ENCODE data around the gene TVP23A. TPM values are rescaled to one million over a fixed set of nuclear protein-coding genes. Genes with fewer than 3 reads are reported as not detected.
"Not testable (repeated sequence)": the region's sequence is repeated elsewhere in the genome, so short reads cannot be mapped to it uniquely, and the experiment has no call there.

TVP23A gene
- total RNA-seq, 1 donor from 2014 or later, result 4.3 TPM

DNA sequence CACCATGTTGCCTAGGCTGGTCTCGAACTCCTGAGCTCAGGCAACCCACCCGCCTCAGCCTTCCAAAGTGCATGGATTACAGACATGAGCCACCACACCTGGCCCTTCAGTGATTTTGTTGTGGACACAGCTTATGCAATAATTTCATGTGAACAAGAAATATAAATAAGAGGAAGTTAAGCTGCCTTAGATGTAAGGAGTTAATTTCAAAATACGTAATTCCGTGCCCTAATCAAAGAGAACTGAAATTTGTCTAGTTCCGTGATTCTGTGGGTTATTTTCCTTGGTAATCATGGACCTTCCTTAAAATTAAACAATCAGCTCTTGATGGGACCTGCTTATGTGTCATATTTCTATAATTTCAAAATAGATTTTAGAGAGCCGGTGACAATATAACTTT, 11.9 kb downstream of the TVP23A start:
- no peak for DNase-seq (ENCODE audit: low spot score)

DNA sequence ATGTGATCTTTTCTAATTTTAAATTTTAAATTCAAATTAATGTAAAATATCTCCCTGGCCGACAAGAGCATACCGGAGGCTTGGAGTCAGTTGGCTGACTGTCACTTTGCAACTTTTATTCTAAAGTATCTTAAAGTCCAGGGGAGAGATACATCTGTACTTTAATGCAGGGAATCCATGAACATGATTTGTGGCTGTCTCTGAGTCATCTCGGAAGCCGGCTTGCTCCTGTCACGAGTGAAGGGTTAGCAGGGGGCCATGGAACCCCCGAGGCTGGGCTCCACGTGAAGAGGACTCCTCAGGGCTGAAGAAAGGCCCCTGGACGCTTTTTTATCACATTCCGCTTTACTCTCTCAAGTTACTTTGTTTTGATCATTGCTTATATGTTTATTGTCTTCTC, 13.3 kb downstream of the TVP23A start:
- DNase-seq (ENCODE audit: low spot score), result no peak

DNA sequence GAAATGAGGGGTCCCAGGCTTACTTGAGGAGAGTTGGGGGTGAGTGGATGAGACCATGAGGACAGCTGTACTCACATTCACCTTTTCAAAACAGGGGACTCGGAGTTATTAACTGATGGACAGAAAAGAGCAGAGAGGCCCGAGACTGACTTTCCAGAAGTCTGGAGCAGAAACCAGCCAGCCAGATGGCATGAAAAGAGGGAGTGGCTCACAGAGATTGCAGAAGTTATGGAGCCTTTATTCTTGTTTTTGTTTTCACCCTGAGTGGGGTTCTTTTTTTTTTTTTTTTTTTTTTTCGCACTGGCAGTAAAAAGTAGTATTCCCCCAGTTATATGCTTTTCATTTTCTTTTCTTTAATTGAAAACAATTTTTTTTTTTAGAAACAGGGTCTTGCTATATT, 18.9 kb downstream of the TVP23A start:
- no peak for DNase-seq (ENCODE audit: low spot score)

DNA sequence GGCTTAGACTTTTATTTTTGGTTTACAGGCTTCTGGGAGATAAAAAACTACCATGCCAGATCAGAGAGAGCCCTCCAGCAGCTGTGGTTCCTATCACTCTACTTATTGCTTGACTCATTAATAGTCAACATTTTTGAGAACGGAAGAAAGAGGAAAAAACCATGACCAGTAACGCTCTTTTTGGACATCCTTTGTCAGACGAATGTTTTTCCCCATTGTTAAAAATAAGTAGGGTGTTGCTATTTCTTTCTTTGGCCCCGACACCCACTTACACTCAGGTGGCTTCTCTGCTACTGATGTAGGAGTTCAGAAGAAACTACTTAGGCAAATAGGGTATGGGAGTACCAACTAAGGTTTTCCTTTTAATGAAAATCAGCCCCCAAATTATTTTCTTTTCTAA, 27.5 kb downstream of the TVP23A start:
- DNase-seq (ENCODE audit: low spot score), result no peak

DNA sequence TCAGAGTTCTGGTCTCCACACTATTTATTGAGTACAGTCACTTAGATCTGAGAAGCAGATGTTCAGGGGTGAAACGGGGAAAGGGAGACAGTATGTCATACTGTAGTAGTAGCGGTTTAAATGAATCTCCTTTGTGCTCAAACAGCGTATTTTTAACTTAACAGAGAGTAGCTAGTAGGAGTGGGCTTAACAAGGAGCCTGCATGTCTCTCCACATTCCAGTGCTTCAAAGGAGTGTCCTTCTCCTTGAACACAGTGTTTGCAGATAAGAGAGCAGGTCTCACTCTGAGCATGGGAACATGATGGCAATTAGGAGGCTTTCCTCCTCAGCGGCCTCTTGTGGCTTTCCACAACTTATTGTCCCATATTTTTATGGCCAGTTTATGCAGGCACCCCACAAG, 30.0 kb downstream of the TVP23A start:
- DNase-seq (ENCODE audit: low spot score), result not testable (repeated sequence)

DNA sequence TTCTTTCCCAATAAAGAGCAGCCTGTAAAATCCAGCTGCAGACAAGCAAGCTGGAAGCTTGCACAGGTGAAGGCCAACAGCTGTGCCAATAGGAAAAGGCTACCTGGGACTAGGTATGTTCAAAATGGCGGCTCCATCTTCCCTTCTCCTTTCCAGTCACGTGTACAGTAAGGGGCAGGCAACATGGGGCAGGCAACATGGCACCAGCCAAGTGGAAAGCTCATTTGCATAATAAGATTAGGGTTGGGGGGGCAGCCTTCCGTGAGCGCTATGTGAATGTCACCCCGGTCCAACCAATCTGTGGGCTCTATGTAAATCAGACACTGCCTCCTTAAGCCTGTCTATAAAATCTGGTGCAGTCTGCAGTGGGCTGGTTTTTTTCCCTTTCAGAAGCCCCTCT, 31.3 kb downstream of the TVP23A start:
- DNase-seq (ENCODE audit: low spot score), result no peak

DNA sequence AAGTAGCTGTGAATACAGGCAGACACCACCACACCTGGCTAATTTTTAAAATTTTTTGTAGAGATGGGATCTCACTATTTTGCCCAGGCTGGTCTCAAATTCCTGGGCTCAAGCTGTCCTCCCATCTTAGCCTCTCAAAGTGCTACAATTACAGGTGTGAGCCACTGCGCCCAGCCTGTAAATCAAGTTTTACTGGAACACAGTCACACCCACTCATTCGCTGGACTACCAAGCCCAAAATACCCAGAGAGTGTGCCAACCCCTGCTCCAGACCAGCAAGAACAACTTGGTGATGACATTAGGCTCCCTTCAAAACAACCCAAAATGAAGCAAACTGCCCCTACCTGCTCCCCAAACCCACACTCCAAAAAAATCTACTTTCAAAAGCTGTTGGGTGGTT, 36.0 kb downstream of the TVP23A start:
- no peak for DNase-seq (ENCODE audit: low spot score)

DNA sequence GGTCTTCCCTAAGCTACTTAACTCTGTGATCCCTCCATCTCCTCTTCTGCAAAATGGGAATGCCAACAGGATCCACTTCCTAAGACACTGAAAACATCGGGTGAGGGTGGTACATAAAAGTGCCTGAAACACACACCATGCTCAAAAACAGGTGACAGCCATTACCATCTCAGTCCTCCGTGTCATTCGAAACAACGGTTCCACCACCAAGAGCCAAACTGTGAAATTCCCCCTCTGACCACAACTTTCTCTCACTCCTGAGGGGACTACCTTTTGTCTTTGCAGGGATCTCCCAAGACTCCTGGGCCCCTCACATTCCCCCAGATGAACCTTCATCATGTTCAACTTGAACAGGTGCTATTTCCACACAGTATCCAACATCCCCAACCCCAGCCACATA, 38.0 kb downstream of the TVP23A start:
- DNase-seq (ENCODE audit: low spot score), result no peak

DNA sequence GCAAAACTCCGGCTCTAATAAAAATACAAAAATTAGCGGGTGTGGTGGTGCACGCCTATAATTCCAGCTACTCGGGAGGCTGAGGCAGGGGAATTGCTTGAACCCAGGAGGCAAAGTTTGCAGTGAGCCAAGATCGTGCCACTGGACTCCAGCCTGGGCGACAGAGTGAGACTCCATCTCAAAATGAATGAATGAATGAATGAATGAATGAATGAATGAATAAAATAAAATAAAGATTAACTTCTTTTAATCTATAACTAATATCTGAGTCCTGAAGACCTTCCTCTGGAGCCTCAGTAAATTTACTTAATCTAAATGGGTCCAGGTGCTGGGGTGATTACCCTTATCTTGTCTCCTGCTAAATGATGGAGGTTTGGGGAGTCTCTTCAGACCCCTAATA, 38.7 kb downstream of the TVP23A start:
- not testable (repeated sequence) for DNase-seq (ENCODE audit: low spot score)

DNA sequence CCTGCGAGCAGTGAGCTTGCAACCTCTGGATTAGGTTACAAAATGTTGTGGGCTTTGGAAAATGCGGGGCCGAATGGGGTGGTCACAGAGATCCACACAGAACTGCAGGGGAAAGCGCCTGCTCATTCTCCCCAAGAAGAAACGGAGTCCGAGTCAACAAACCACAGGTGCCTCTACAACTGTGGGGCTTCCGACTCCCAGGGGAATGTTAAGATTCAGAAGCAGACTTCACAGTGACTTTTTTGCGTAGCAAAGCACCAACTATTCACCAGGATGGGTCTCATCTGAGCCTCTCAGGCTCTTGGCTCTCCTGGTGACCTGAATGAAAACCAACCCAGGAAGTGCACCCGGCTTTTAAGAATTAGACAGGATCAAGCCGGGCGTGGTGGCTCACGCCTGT, 41.2 kb downstream of the TVP23A start:
- DNase-seq (ENCODE audit: low spot score), result no peak

DNA sequence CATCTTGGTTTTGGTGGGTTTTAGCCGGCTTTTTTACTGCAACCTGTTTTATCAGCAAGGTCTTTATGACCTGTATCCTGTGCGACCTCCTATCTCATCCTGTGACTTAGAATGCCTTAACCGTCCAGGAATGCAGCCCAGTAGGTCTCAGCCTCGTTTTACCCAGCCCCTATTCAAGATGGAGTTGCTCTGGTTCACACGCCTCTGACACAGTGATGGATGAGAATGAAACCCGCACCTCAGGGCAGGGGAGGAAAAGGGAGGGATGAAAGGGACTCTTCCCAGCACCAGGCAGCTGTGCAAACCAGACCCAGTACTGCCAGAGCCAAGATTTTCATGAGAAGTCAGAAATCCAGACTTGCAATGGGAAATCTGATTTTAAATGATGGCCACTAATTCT, 41.7 kb downstream of the TVP23A start:
- not testable (repeated sequence) for DNase-seq (ENCODE audit: low spot score)

DNA sequence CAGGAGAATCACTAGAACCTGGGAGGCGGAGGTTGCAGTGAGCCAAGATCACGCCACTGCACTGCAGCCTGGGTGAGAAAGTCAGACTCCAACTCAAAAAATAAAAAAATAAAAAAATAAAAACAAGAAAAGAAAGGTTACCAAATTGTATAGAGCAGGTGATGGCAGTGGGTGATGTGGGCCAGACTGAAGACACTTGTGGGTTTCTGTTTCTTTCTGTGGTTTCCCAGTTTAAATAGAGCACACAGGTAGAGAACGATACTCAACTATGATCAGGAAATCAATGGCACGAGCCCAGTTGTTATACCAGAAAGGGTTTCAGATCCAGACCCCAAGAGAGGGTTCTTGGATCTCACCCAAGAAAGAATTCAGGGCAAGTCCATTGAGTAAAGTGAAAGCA, 42.3 kb downstream of the TVP23A start:
- DNase-seq (ENCODE audit: low spot score), result no peak

DNA sequence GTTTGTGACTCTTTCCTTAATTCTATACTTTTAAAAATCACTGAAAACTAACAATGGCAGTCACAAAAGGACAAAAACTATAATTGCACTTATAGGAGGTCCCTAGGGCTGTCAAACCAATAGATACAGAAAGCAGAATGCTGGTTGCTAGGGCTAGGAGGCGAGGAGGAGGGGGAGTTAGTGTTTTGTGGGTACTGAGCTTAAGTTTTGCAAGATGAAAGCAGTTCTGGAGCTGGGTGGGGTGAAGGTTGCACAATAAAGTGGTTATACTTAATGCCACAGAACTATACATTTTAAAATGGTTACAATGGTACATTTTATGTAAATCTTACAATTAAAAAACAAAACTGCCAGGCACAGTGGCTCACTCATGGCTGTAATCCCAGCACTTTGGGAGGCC, 47.7 kb downstream of the TVP23A start:
- DNase-seq (ENCODE audit: low spot score), result peak; percentile 83

DNA sequence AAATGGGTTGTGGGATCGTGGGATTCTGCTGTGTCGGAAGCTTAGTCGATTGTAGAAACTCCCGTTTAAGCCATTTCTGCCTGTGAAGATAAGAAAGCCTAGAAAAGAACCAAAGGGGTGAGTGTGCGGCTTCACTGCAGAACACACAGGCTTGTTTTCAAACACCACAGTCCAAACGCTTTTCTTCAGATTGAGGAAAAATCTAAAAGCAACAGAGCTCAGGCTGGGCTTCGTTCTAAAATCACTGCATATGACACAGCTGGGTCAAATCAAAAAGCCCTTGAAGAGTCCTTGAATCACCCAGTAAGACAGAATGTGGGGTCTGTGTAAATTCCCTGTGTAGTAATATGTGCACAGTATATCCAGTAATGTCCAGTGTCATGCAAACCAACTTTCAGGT, 49.2 kb downstream of the TVP23A start:
- peak; percentile 71 for DNase-seq (ENCODE audit: low spot score)

DNA sequence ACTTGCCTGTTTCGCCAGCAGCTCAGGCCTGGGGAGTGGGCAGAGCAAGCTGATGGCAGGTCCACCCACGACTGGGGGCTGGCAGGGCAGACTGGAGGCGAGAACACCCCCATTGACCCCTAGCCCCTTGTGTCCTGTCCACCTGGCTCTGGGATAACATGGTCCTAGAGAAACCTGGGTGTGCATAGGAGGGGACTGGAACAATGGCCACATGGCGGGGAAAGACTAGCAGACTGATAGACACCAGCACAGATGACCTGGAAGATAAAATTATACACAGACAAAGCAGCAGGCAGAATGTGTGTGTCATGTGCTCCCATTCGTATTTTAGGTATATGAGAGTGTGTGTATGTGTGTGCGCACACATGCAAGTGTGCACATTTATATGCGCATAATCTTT, 51.5 kb downstream of the TVP23A start:
- no peak for DNase-seq (ENCODE audit: low spot score)

DNA sequence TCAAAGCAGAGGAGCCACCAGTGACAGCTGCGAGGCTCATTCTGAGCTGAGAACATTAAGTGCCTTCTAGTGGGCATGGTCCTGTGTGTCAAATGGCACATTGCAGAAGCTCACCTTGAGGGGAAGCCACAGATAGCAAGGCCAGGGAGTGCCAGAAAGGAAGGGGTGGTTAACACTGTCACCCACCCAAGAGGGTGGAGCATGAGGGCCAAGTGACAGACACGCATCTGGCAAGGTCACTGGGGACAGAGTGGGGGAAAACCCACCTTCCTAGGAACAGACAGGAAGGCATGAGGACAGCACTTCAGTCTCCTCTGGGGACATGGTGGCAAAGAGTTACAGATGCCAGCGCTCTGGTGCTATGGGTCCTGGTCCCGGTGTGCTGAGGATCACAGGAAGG, 52.8 kb downstream of the TVP23A start:
- DNase-seq (ENCODE audit: low spot score), result no peak

DNA sequence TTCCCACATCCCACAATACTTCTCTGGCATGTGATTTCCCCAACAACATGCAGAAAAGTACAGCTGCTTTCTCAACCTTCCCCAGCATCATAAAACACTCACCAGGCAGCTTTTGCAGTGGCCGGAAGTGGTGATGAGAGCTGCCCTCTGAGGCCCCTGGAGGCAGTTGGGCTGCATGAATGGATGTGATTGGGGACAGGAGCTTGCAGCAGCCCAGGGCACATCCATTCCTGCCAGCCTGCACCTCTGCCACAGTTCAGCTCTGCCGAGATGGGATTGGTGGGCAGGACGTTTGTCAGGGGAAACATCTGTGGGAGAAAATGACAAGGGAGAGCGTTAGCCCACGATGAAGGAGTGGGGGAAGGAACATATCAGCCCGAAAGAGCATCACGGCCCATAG, 55.1 kb downstream of the TVP23A start:
- DNase-seq (ENCODE audit: low spot score), result no peak

DNA sequence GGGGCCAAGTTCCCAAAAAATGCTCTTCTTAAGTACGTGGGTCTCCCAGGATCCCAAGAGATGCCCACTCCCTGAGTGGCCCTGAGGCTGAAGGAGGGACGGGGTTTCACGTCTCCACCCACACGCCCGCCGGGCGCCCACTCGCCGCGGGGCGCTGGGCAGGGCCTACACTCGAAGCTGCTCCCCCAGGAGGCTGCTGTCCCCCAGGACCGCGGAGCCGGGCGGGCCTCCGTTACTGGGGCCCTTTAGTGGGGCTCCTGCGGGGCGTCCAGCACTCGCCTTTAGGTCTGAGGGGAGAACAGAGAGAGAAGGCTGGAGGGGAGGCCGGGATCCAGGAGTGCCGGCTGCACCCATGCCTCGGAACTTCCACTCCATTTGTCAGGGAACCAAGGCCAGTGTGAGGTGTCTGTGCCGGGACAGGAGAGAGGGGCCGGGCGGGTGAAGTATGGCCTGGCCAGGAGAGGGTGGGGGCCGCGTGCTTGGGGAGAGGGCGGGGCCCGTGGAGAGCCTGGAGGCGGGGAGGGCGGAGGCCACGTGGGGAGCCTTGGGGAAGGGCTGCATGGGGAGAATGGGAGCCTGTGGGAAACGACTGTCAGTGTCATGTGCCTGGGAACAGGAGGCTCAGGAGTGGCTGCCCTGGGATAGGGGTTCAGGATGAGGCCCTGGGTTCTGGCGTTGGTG, 56.1 kb downstream of the TVP23A start:
- DNase-seq (ENCODE audit: low spot score), result no peak

DNA sequence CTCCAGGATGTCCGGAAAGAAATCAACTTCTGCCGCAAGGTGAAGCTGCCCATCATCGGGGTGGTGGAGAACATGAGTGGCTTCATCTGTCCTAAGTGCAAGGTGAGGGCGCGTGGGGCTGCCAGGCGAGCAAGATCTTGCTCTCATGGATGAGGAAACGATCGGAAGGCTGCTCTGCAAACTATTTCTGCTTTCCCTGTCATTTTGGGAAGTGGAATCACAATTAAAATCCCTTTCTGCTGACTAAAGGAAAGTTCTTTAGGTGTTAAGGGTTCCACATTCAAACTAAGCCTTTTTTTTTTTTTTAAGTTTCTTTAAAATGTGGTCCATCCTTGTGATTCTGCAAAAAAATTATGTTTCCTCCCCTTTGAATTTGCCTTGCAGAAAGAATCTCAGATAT, 57.2 kb downstream of the TVP23A start:
- DNase-seq (ENCODE audit: low spot score), result no peak

DNA sequence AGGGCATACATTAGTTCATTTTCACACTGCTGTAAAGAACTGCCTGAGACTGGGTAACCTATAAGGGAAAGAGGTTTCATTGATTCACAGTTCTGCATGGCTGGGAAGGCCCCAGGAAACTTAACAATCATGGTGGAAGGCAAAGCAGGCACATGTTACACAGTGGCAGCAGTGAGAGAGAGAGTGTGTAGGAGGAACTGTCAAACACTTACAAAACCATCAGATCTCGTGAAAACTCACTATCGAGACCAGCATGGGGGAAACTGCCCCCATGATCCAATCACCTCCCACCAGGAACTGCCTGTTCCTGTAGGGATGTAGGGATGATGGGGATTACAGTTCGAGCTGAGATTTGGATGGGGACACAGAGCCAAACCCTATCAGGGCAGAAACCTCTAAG, 57.7 kb downstream of the TVP23A start:
- no peak for DNase-seq (ENCODE audit: low spot score)

DNA sequence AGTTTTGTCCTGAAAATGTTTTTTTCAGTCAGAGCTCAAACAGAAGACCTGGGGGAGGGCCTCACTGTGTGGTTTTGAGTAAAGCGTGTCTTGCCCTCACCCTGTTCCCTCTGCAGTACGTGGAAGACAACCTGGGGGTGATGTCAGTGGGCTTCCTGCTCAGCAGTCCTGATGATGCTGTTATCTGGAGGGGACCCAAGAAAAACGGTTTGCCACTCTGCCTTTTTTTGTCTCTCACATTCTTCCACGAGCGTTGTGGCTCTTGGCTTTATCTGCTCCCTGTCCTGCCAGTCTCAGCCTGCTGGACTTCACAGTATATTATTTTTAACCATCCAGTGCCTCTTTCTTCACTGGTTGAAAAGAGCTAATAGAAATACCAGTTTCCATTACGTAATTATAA, 62.0 kb downstream of the TVP23A start:
- no peak for DNase-seq (ENCODE audit: low spot score)

DNA sequence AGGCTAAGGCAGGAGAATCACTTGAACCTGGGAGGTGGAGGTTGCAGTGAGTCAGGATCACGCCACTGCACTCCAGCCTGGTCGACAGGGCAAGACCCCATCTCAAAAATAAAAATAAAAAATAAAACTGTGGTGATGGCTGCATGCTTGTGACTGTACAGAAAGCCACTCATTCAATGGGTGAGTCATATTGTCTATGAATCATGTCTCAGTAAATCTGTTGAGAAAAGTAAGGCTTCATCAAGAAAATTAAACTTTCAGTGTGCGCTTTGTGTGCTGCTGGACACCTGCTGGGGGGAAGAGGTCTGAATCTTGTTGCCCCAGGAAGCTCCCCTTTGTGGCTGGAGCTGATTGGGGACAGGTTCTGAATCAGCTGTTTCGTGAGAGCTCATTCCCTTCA, 63.7 kb downstream of the TVP23A start:
- DNase-seq (ENCODE audit: low spot score), result no peak

DNA sequence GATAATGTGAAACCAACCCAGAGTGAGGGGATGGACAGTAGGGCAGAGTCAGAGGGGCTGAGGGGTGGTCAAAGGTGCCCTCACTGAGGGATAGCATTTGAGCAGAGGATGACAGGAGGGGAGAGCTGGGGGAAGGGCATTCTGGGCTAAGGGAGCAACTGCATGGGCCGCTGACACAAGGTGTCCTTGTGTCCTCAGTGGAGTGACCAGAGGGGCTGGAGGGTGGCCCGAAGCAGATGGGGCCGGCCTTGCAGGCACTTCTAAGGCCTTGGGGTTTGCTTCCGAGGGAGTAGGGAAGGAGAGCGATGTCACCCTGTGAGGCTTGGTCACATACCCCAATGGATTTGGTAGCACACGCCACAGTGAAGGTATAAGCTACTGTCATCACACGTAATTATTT, 64.9 kb downstream of the TVP23A start:
- DNase-seq (ENCODE audit: low spot score), result no peak

DNA sequence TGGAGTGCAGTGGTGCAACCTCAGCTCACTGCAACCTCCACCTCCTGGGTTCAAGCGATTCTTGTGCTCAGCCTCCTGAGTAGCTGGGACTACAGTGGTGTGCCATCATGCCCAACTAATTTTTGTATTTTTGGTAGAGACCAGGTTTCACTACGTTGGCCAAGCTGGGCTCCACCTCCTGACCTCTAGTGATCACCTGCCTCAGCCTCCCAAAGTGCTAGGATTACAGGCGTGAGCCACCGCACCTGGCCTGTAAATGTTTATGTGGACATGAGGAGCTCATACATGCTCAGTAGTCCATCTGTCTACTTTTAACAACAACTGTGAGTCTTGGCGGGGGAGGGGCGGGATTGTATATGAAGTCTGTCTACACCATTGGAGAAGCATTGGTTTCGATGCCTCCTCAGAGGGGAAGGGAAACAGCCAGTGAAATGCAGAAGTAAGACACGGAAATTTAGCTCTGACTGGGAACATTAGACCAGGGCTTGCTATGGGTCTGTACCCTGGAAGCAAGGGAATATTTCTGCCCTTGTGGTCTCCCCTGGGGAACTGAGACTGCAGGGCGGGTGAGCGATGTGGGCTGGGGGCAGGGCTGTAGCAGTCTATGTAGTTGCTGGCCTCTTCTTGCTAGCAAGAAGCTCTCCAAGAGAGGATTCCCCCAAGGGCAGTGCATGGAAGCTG, 65.6 kb downstream of the TVP23A start:
- peak; percentile 59 for DNase-seq (ENCODE audit: low spot score)
